ENCODE measurements around the gene PGGHG.
A peak's percentile ranks its signal among the peaks of the same experiment; 100 is the strongest.
"Not testable (repeated sequence)": the region's sequence is repeated elsewhere in the genome, so short reads cannot be mapped to it uniquely, and the experiment has no call there.

Gene PGGHG

DNA sequence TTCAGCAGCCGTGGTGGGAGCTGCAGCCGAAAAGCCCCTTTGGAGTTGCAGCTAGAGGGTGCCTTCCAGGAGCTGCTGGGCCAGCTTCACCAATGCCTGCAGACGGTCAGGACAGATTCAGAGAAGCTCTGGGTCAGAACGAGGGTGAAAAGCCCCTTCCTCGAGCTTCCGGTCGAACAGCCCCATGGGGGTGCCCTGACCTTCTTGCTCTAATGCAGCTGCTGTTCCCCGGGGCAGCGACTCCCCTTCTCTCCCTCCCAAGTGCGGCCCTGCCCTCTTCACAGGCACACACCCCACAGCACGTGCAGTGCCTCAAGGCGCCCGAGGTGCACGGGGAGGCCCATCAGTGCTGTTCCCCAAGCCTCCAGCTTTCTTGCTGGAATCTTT, 41.4 kb downstream of the PGGHG start:
- DNase-seq, result no peak

GRCh38 chr11:330694-331357, 41.9 kb downstream of the PGGHG start:
- no peak for DNase-seq

GRCh38 chr11:331358-332060, 42.6 kb downstream of the PGGHG start:
- DNase-seq, result no peak

DNA sequence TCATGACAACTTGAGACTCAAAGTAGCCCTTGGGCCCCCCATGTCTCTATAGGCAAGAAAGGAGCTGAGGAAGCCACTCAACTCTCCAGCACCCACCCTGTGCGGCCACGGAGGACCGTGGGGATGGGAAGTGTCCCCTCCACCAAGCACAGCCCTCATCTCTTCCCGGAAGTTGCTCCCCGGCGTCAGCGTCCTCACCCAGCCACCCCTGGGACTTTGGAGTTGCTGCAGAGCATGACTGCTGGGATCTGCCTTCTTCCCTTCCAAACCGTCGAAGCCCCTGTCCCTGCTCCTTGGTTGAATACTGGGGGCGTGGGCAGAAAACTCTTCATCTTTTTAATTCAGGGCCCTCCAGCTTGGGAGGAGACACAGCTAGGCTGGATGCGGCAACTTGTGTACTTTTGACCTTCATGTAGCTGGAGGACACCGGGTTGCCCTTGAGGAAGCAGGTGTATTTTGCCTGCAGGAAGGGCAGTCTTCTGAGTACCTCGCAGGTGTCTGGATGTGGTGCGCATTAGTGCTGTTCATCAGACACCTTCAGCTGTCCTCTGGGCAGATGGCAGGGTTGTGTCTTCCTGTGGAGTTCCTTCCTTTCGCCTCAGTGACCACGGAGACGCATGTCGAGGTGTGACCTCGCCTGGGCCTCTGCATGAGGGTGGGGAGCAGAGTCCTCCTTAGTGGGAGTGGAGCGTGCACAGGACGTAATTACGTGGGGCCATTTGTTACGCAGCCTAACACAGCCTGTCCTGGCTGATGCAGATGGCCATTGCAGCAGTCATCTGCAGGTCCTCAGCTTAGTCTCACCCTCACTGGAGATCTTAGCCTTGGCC, 43.9 kb downstream of the PGGHG start:
- no peak for DNase-seq

DNA sequence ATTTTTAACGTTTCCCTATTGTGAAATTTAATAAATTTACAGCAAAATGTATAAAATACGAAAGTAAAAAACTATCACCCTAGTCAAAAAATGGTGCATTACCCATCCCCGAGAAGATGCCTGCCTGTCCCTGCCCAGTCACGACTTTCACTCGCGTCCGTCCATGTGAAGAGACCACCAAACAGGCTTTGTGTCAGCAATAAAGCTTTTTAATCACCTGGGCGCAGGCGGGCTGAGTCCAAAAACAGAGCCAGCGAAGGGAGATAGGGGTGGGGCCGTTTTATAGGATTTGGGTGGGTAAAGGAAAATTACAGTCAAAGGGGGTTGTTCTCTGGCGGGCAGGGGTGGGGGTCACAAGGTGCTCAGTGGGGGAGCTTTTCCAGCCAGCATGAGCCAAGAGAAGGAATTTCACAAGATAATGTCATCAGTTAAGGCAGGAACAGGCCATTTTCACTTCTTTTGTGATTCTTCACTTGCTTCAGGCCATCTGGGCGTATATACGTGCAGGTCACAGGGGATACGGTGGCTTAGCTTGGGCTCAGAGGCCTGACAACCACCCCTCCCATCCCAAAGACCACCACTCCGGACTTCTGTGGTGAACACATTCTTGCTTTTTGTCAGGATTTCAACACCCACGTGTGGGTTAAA, 44.8 kb downstream of the PGGHG start:
- not testable (repeated sequence) for DNase-seq

GRCh38 chr11:334264-334994, 45.5 kb downstream of the PGGHG start:
- DNase-seq, result no peak

DNA sequence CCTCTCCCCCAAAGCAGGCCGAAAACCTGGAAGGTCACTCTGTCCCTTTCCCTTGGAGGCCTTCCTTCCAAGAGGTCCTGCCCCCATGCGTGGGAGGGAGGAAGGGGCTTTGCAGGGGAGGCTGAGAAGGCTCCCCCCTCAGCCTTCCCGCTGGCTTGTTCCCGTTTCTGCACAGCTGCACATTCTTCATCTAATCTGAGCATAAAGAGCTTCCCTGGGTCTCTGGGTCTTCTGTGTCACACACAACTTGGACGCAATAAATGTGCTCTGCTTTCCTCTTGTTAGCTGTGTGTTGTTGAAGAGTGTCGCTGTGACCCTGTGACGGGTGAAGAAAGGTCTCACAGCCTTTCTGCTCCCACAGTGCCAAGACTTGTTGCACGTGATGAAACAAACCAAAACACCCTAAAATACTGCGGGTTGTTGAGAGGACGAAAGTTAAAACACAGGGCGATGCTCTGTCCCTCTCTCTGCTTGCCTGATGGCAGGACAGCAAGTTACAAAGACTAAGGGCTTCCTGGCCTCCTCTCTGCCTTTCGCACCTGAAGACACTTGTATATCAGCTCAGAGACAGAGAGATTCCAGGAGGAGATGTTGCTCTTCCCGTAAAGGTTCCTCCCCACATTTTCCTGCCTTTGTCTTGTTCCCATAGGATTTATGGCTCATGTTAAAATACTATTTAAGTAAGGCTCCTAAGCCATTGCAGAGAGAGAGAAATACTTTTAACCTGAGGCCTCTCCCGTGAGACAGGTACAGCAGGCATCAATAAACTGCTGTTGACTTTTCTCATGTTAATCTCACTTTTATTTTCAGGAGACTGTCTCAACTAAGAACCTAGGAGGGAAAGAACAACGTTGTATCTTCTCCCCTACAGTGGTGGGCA, 47.1 kb downstream of the PGGHG start:
- DNase-seq, result peak; percentile 26 to 29

- no peak for DNase-seq
Measured at GRCh38 chr11:336659-337198, 47.8 kb downstream of the PGGHG start.

- DNase-seq, result no peak
Measured at GRCh38 chr11:337711-338110, 48.8 kb downstream of the PGGHG start.

- no peak for DNase-seq
Measured at GRCh38 chr11:339963-340362, 51.0 kb downstream of the PGGHG start.

DNA sequence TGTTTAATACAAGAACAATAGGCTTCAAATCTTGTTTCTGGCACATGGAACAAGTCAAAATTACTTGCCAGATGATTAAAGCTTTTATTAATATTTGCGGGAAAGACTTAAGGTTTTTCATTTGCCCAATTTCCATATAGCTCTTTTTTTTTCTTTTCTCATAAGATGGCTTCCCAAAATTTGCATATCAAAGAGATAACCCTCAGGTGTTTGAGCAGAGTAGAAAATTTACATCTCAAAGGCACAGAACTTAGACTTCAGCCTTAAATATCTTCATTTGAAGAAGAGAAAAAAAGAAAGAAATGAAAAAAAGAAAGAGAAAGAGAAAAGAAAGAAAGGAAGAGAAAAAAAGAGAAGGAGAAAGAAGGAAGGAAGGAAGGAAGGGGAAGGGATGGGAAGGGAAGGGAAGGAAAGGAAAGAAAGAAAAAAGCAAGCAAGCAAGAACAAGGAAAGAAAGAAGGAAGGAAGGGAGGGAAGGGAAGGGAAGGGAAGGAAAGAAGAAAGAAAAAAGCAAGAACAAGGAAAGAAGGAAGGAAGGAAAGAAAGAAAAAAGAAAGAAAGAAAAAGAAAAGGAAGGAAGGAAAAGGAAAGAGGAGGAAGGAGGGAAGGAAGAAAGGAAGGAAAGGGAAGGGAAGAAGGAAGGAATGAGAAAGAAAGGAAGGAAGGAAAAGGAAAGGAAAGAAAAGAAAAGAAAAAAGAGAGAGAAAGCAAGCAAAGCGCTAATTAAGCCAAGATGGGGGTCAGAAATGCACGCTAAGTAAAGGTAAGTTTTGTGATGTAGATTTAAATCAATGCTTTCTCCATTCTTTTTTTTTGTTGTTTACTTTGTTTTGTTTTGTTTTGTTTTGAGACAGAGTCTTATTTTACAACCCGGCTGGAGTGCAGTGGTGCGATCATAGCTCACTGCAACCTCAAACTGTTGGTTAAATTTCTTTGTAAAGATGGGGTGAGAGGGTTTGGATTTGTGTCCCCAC, 51.9 kb downstream of the PGGHG start:
- no peak for DNase-seq

DNA sequence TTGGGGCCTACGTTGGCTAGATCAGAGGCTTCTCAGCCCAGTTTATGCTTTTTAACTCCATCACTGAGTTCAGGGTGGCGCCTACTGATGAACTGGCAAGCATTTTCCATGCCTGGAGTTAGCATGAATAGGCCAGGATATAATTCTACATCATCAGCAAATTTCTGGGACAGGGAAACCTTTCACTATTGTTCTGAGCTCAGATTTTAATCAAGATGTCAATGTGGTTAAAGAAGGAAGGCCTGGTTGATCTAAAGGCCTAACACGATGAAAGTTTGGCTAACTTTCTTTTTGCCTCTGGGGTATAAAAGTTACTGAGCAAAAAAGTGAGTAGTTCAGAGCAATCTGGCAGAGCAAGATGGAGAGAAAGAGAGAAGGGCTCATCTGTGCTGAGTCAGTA, 53.4 kb downstream of the PGGHG start:
- DNase-seq, result no peak

DNA sequence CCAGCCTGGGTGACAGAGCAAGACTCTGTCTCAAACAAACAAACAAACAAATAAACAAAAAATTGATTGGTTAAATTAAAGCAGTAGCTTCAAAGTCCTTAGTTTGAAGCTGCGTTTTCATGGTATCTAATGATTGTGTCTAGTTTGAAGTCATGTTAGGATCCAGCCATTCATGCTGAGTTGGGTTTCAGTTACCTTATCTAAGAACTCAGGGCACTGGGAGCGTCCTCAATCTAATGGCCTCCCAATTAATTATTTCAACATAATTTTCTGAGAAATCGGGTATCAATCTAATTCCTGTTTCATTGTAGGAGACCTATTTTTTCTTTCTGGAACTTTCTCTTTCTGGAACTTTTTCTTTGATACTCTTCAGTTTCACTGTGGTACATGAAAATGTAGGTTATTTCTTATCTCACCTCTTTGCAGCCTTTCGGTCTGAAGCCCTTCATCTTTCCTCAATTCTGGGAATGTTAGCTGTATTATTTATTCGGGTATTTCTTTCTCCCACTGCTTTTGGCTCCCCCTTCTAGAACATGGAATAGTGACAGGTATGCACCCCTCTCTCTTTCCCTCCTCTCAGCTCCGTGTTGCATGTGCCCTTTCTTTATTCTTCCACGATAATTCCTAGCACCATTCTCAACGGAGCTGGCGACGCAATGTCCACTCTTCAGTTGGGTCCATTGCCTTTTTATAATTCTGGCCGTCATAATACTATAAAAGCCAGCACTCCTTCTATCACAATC, 56.1 kb downstream of the PGGHG start:
- DNase-seq, result no peak

Data from inflammatory macrophage (primary cell).